Naive thymus-derived CD4-positive, alpha-beta T cell (primary cell): ENCODE data around the gene DENND1A. TPM values are rescaled to one million over a fixed set of nuclear protein-coding genes. Genes with fewer than 3 reads are reported as not detected.
A peak's percentile ranks its signal among the peaks of the same experiment; 100 is the strongest.
"Not testable (repeated sequence)": the region's sequence is repeated elsewhere in the genome, so short reads cannot be mapped to it uniquely, and the experiment has no call there.

Experiments used
- ATAC-seq: fragments of 150-1000 bp; cut with Tn5 transposase; 2 replicates; pipeline ENCODE4 v1.10.0; 2021; ENCODE audit warnings: mild to moderate bottlenecking, moderate library complexity
- CTCF ChIA-PET: fragments of 350-600 bp; sonication (Branson Sonifier 250); formaldehyde crosslinking; loops from one replicate; lab custom pipeline; 2021; ENCODE audit warnings: antibody characterized with exemption; lab: Charles Lee
- POLR2A ChIA-PET: fragments of 350-600 bp; sonication (Branson Sonifier 250); formaldehyde crosslinking; loops from one replicate; lab custom pipeline; 2021; ENCODE audit warnings: antibody characterized with exemption, inconsistent platforms; lab: Charles Lee
- DNase-seq, 9 donors: peaks; one replicate each; pipeline versions ENCODE4 v3.0.0 to v3.0.0-alpha.2; 2020 to 2022; ENCODE audit warnings: mixed read lengths in 1 of 9
- H3K27ac ChIP-seq: one replicate; pipeline ENCODE4 v1.7.0; 2013; ENCODE audit warnings: mild to moderate bottlenecking, low read depth, low read length, moderate library complexity
- H3K27me3 ChIP-seq, 2 donors: one replicate each; pipeline ENCODE4 v1.7.0; 2013; ENCODE audit warnings: low read length in 2 of 2, mild to moderate bottlenecking in 2 of 2, moderate library complexity in 2 of 2; ENCODE audit not compliant: control insufficient read depth in 2 of 2, insufficient read depth in 2 of 2
- H3K36me3 ChIP-seq, 3 experiments: 1 replicate in 2 of 3; 2 replicates in 1 of 3; pipeline ENCODE4 v1.7.0; 2013; ENCODE audit warnings: low read length in 3 of 3, mild to moderate bottlenecking in 3 of 3, moderate library complexity in 1 of 3; ENCODE audit not compliant: insufficient read depth in 3 of 3, control insufficient read depth in 2 of 3
- H3K4me1 ChIP-seq, 2 donors: one replicate each; pipeline ENCODE4 v1.7.0; 2013; ENCODE audit warnings: low read length in 2 of 2, mild to moderate bottlenecking in 2 of 2, moderate library complexity in 1 of 2; ENCODE audit not compliant: control insufficient read depth in 2 of 2, insufficient read depth in 2 of 2
- H3K4me3 ChIP-seq: 2 replicates; pipeline ENCODE4 v1.7.0; 2013; ENCODE audit warnings: mild to moderate bottlenecking, low read length
- H3K9me3 ChIP-seq, 3 experiments: 1 replicate in 2 of 3; 2 replicates in 1 of 3; pipeline ENCODE4 v1.7.0; 2013; ENCODE audit warnings: low read length in 3 of 3; ENCODE audit not compliant: control insufficient read depth in 2 of 3
- H3K27ac Mint-ChIP-seq, 9 donors: one replicate each; pipeline ENCODE4 v1.8.0; 2020 to 2022; ENCODE audit warnings: mixed read lengths in 9 of 9, mild to moderate bottlenecking in 8 of 9, moderate library complexity in 5 of 9, inconsistent platforms in 2 of 9
- H3K27me3 Mint-ChIP-seq, 5 donors: one replicate each; pipeline ENCODE4 v1.8.0; 2021 to 2022; ENCODE audit warnings: mixed read lengths in 5 of 5, mild to moderate bottlenecking in 1 of 5
- H3K36me3 Mint-ChIP-seq, 5 donors: one replicate each; pipeline ENCODE4 v1.8.0; 2020 to 2022; ENCODE audit warnings: mixed read lengths in 5 of 5, mild to moderate bottlenecking in 3 of 5, inconsistent platforms in 1 of 5
- H3K4me1 Mint-ChIP-seq, 7 donors: one replicate each; pipeline ENCODE4 v1.8.0; 2020 to 2022; ENCODE audit warnings: mixed read lengths in 7 of 7, mild to moderate bottlenecking in 3 of 7, inconsistent platforms in 1 of 7
- H3K4me3 Mint-ChIP-seq, 10 donors: one replicate each; pipeline ENCODE4 v1.8.0; 2020 to 2022; ENCODE audit warnings: mild to moderate bottlenecking in 10 of 10, mixed read lengths in 10 of 10, moderate library complexity in 6 of 10, inconsistent platforms in 2 of 10
- H3K9me3 Mint-ChIP-seq, 11 donors: one replicate each; pipeline ENCODE4 v1.8.0; 2020 to 2022; ENCODE audit warnings: mixed read lengths in 11 of 11, mild to moderate bottlenecking in 4 of 11, inconsistent platforms in 1 of 11, moderate library complexity in 1 of 11
- intact Hi-C, 2 donors: fragments of 100-400 bp; cut with micrococcal nuclease; formaldehyde crosslinking; loops; one replicate each; pipeline ENCODE4 v1.15.1; 2023
- polyA plus RNA-seq, 2 donors: library from polyadenylated mRNA; unstranded; fragments of 300-500 nt; fragmentation: Illumina TruSeq; gene quantifications; one replicate each; pipeline ENCODE4 v1.2.3, GENCODE V29; 2021
- total RNA-seq, 6 experiments: library from RNA in 5 of 6; stranded (reverse) in 5 of 6; gene quantifications; 1 replicate in 5 of 6; 2 replicates in 1 of 6; pipeline ENCODE4 v1.2.3 and lab custom pipeline; 2021 to 2026

DENND1A gene
- total and polyA plus RNA-seq, 7 experiments from 2014 or later, result 4.6 to 41.1 (median 16.5) TPM

DNA sequence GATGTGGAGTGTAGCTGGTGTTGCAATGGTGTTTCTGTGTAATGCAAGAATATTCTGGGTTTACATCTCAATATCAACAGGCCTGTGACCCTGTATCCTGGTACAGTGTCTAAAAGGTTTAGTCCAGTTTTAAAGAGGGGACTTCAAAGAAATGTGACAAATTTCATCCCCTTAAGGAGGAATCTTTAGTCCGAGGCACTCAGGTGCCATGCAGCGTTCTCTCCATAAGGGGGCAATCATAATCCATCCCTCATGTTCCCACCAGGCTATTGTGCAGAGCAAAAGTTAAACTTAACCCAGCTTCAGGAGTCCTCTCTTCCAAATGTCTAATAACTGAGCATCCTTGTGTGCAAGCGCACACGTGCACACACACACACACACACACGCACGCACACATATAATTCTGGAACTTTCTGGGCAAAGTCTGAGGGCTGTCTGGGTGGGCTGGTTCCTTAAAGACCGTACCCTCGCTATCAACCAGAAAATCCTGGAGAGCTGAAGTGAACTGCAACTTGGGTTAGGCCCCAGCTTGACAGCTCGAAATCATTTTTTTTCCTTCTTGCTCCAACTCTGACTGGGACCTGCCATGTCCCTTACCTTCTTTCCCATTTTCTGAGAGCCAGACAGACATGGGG lies 527.9 kb downstream of the DENND1A start:
- Histone ChIP-seq H3K4me1 (peaks cover 0 to 3% of the 10 kb centered on the region in 2 donors), H3K27ac (no peak overlapping the region), H3K4me3 (no peak overlapping the region), H3K9me3 (no peaks in the 10 kb centered on the region), H3K36me3 (no peaks in the 10 kb centered on the region), H3K27me3 (no peaks in the 10 kb centered on the region)
- intact Hi-C loops, result loop anchor here in 1 of 2 donors (5.0 kb wide), 2 partner anchors 640 to 1135 kb away; no protein-coding TSS in a partner anchor
- Mint-ChIP-seq H3K9me3 (no peaks in the 10 kb centered on the region), H3K4me3 (no peak overlapping the region), H3K27ac (no peak overlapping the region), H3K36me3 (peaks cover 0 to 4% (median 0%) of the 10 kb centered on the region in 5 donors), H3K27me3 (no peaks in the 10 kb centered on the region), H3K4me1 (peaks cover 0 to 11% (median 10%) of the 10 kb centered on the region in 7 donors)
- POLR2A ChIA-PET, result no interaction called here
- CTCF ChIA-PET, result no interaction called here
- no peak for ATAC-seq
- no peak for DNase-seq

GRCh38 chr9:123400926-123401503 lies 528.9 kb downstream of the DENND1A start:
- peak overlapping the region in 1 of 9 donors; percentile 25 for H3K27ac Mint-ChIP-seq
- H3K36me3 ChIP-seq, result no peaks in the 10 kb centered on the region
- DNase-seq, result no peak
- peaks cover 0 to 2% (median under 1%) of the 10 kb centered on the region in 7 donors for H3K4me1 Mint-ChIP-seq
- H3K27ac ChIP-seq, result no peak overlapping the region
- H3K4me1 ChIP-seq, result peaks cover 0 to under 1% of the 10 kb centered on the region in 2 donors
- H3K9me3 Mint-ChIP-seq, result no peaks in the 10 kb centered on the region
- ChIA-PET POLR2A (no interaction called here), CTCF (no interaction called here)
- peaks cover 0 to 4% (median 0%) of the 10 kb centered on the region in 5 donors for H3K36me3 Mint-ChIP-seq
- H3K4me3 ChIP-seq, result no peak overlapping the region
- intact Hi-C loops, result loop anchor here in 1 of 2 donors (5.0 kb wide), 2 partner anchors 641 to 1136 kb away; no protein-coding TSS in a partner anchor
- H3K4me3 Mint-ChIP-seq, result no peak overlapping the region
- H3K27me3 Mint-ChIP-seq, result no peaks in the 10 kb centered on the region
- no peaks in the 10 kb centered on the region for H3K27me3 ChIP-seq
- H3K9me3 ChIP-seq, result no peaks in the 10 kb centered on the region
- no peak for ATAC-seq

- no peak overlapping the region for H3K4me3 Mint-ChIP-seq
- H3K9me3 Mint-ChIP-seq, result no peaks in the 10 kb centered on the region
- H3K27ac ChIP-seq, result no peak overlapping the region
- no peaks in the 10 kb centered on the region for H3K27me3 ChIP-seq
- peak in 1 of 9 donors; percentile 33 for DNase-seq
- H3K27me3 Mint-ChIP-seq, result no peaks in the 10 kb centered on the region
- peaks cover 0 to 4% (median 0%) of the 10 kb centered on the region in 5 donors for H3K36me3 Mint-ChIP-seq
- intact Hi-C loops, result loop anchor here in 1 of 2 donors (5.0 kb wide), 2 partner anchors 642 to 1137 kb away; no protein-coding TSS in a partner anchor
- peaks cover 0 to 2% (median 0%) of the 10 kb centered on the region in 7 donors for H3K4me1 Mint-ChIP-seq
- H3K4me1 ChIP-seq, result no peaks in the 10 kb centered on the region
- H3K4me3 ChIP-seq, result no peak overlapping the region
- H3K36me3 ChIP-seq, result no peaks in the 10 kb centered on the region
- ChIA-PET CTCF (no interaction called here), POLR2A (no interaction called here)
- no peaks in the 10 kb centered on the region for H3K9me3 ChIP-seq
- no peak for ATAC-seq
- no peak overlapping the region for H3K27ac Mint-ChIP-seq
These were observed 530.0 kb downstream of the DENND1A start for GRCh38 chr9:123399803-123400378.

GRCh38 chr9:123398938-123399337 lies 531.0 kb downstream of the DENND1A start:
- H3K4me1 ChIP-seq, intact Hi-C loops, H3K27ac ChIP-seq, POLR2A ChIA-PET, H3K36me3 Mint-ChIP-seq, H3K4me3 ChIP-seq, CTCF ChIA-PET, H3K4me3 Mint-ChIP-seq, ATAC-seq, H3K9me3 ChIP-seq, H3K27ac Mint-ChIP-seq, H3K27me3 Mint-ChIP-seq, H3K4me1 Mint-ChIP-seq, H3K36me3 ChIP-seq, H3K27me3 ChIP-seq, H3K9me3 Mint-ChIP-seq, DNase-seq: not testable (repeated sequence)

GRCh38 chr9:123397975-123398374 lies 532.0 kb downstream of the DENND1A start:
- Histone ChIP-seq H3K27me3 (no peaks in the 10 kb centered on the region), H3K4me3 (no peak overlapping the region), H3K4me1 (no peaks in the 10 kb centered on the region), H3K27ac (no peak overlapping the region), H3K9me3 (no peaks in the 10 kb centered on the region), H3K36me3 (no peaks in the 10 kb centered on the region)
- no peak overlapping the region for H3K27ac Mint-ChIP-seq
- CTCF ChIA-PET, result no interaction called here
- peaks cover 0 to 10% (median 2%) of the 10 kb centered on the region in 5 donors for H3K36me3 Mint-ChIP-seq
- no peak for DNase-seq
- peaks cover 0 to 2% (median 0%) of the 10 kb centered on the region in 7 donors for H3K4me1 Mint-ChIP-seq
- peaks cover 0 to 1% (median 0%) of the 10 kb centered on the region in 11 donors for H3K9me3 Mint-ChIP-seq
- H3K27me3 Mint-ChIP-seq, result no peaks in the 10 kb centered on the region
- no peak for ATAC-seq
- no peak overlapping the region for H3K4me3 Mint-ChIP-seq
- intact Hi-C loops, result no loop called here
- POLR2A ChIA-PET, result no interaction called here

- Mint-ChIP-seq H3K36me3 (peaks cover 0 to 18% (median 4%) of the 10 kb centered on the region in 5 donors), H3K4me1 (peaks cover 0 to 2% (median 0%) of the 10 kb centered on the region in 7 donors), H3K9me3 (peaks cover 0 to 1% (median 0%) of the 10 kb centered on the region in 11 donors), H3K27ac (no peak overlapping the region), H3K27me3 (no peaks in the 10 kb centered on the region), H3K4me3 (no peak overlapping the region)
- no peak for ATAC-seq
- CTCF ChIA-PET, result interaction anchor here (1.0 kb wide), 1 partner anchor 43 kb away, joined by 3 read pairs; no protein-coding TSS in a partner anchor
- POLR2A ChIA-PET, result no interaction called here
- H3K27ac ChIP-seq, result no peak overlapping the region
- no peaks in the 10 kb centered on the region for H3K4me1 ChIP-seq
- no peak for DNase-seq
- no peaks in the 10 kb centered on the region for H3K27me3 ChIP-seq
- no peaks in the 10 kb centered on the region for H3K9me3 ChIP-seq
- H3K4me3 ChIP-seq, result no peak overlapping the region
- intact Hi-C loops, result no loop called here
- H3K36me3 ChIP-seq, result no peaks in the 10 kb centered on the region
These were observed 534.0 kb downstream of the DENND1A start for GRCh38 chr9:123395689-123396511.
